HG02798 (cell line): ENCODE results near the gene SEC63.
"Not testable (repeated sequence)": the region's sequence is repeated elsewhere in the genome, so short reads cannot be mapped to it uniquely, and the experiment has no call there.

Source experiments
- ATAC-seq: cut with Tn5 transposase; IDR thresholded peaks from one replicate; pipeline ENCODE4 v1.9.1; 2021; ENCODE audit warnings: mild to moderate bottlenecking; ENCODE audit not compliant: unreplicated experiment, poor library complexity

The SEC63 gene

GRCh38 chr6:107973594-107973993, 15.6 kb upstream of the SEC63 start:
- no peak for ATAC-seq

- ATAC-seq = no peak
Observed at GRCh38 chr6:107972413-107973096, 14.5 kb upstream of the SEC63 start.

GRCh38 chr6:107971181-107971580, 13.2 kb upstream of the SEC63 start:
- ATAC-seq = no peak

- no peak for ATAC-seq
Observed at GRCh38 chr6:107970255-107970654, 12.2 kb upstream of the SEC63 start.

- no peak for ATAC-seq
Observed at GRCh38 chr6:107968081-107968480, 10.1 kb upstream of the SEC63 start.

- ATAC-seq = no peak
Observed at GRCh38 chr6:107965746-107966145, 7.7 kb upstream of the SEC63 start.

- no peak for ATAC-seq
Observed at GRCh38 chr6:107962723-107963122, 4.7 kb upstream of the SEC63 start.

- ATAC-seq = no peak
Observed at GRCh38 chr6:107959392-107959791, 1.4 kb upstream of the SEC63 start.

GRCh38 chr6:107958689-107959362, 818 bp upstream of the SEC63 start:
- ATAC-seq = not testable (repeated sequence)

GRCh38 chr6:107957308-107957908, 600 bp downstream of the SEC63 start:
- ATAC-seq = peak; percentile 36

GRCh38 chr6:107956586-107957307, 1.3 kb downstream of the SEC63 start:
- ATAC-seq = no peak

GRCh38 chr6:107956181-107956580, 1.8 kb downstream of the SEC63 start:
- ATAC-seq = no peak

GRCh38 chr6:107953858-107954414, 4.1 kb downstream of the SEC63 start:
- not testable (repeated sequence) for ATAC-seq

GRCh38 chr6:107943626-107944439, 14.2 kb downstream of the SEC63 start:
- no peak for ATAC-seq

- ATAC-seq = no peak
Observed at GRCh38 chr6:107942142-107942541, 15.9 kb downstream of the SEC63 start.

- ATAC-seq = no peak
Observed at GRCh38 chr6:107941627-107942026, 16.4 kb downstream of the SEC63 start.

- ATAC-seq = no peak
Observed at GRCh38 chr6:107941199-107941598, 16.8 kb downstream of the SEC63 start.

- not testable (repeated sequence) for ATAC-seq
Observed at GRCh38 chr6:107936910-107937292, 21.1 kb downstream of the SEC63 start.

GRCh38 chr6:107936162-107936909, 21.7 kb downstream of the SEC63 start:
- no peak for ATAC-seq
